ENCODE measurements around the gene ATP5F1E.
"Not testable (repeated sequence)": the region's sequence is repeated elsewhere in the genome, so short reads cannot be mapped to it uniquely, and the experiment has no call there.

The ATP5F1E gene

DNA sequence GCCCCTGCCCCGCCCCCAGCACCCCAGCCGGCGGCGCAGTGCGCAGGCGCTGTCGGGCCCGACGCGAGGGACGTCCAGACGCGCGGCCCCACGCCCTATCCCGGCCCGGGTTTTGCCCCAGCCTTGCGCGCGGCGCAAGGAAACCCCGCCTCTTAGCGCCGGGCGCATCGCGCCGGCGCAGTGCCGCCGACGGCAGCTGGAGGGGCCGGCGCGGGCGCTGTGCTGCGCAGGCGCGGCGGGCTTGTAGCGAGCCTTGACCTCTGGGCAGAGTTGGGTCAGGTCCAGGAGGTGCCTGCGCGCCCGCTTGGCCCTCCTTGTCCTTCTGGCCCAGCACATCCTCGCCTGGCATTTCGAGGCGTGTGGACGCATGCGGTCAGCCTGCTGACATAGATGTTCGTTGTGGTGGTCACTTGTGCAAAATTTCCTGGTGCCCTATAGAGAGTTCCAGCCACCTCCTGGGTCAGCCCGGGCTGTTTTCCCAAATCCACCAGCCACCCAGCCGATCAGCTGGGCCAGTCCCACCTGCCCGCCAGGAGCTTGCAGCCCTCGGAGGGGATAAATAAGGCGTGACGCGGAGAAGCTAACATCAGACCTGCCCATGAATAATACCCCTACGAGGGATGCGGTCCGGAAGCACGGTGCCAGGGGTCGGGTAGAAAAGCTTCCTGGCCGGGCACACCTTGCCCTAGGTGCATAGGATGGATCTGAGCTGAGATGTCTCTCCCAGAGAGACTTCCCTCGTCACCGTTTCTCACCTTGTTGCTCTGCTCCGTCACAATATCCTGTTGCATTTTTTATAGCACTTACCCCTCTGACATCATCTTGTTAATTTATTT lies 10.9 kb upstream of the ATP5F1E start:
- peak; percentile 94 for DNase-seq

DNA sequence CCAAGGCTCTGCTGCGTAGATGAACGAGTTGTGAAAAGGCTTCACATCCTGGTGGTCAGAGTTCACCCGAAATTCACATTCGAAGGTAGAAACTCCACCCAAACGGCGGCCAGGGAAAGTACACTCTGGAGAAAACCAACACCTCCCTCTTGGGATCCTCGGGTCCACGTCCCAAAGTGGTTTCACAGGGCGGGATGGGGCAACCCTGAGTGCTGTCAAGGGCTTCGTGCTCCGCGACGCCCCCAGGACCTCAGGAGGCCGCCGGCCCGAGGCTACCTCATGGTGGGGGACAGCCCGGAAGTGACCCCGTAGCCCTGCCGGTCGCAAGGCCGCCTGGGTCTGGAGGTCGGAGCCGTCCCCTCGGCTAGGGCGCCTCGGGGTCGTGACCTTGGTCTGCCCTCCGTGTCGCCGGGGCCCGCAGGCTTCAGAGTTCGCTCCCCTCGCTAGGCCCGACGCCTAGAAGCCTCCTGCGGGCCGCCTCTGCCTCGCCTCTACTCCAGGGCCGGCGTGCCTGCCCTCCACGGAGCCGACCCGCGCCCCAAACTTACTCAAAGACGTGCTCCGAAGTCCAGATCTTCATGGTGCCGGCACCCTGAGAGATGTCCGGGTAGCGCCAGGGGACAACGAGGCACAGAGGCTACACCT lies 10.1 kb upstream of the ATP5F1E start, which contains the start of gene PRELID3B:
TSS of gene PRELID3B (minus strand) at position 636 of the 645 bp plus-strand sequence. CDS start at position 580, 56 bp downstream.
- no peak for DNase-seq

- not testable (repeated sequence) for DNase-seq
Observed at GRCh38 chr20:59041487-59041886, 9.4 kb upstream of the ATP5F1E start.

- no peak for DNase-seq
Observed at GRCh38 chr20:59040667-59041066, 8.5 kb upstream of the ATP5F1E start.

DNA sequence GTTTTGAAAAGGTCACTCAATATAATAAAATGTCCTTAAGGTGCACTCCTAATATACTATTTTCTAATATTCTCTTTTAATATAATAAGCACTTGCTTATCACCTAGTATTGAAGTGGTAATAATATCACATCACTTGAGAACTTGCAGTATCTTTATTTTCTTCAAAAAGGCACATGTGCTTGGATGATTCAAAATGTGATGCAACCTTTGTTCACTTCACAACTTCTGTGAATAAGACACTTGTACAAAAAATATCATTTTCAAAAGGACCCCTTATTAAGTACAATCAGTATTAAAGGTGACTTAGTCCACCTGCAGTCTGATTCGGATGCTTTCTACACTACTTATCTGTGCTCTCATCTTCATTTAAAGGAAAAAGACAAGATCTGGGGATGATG lies 7.1 kb upstream of the ATP5F1E start:
- no peak for DNase-seq

- DNase-seq = no peak
Observed at GRCh38 chr20:59037386-59037785, 5.3 kb upstream of the ATP5F1E start.

- no peak for DNase-seq
Observed at GRCh38 chr20:59035381-59035780, 3.2 kb upstream of the ATP5F1E start.

GRCh38 chr20:59033616-59034165 lies 1.6 kb upstream of the ATP5F1E start:
- DNase-seq = no peak

DNA sequence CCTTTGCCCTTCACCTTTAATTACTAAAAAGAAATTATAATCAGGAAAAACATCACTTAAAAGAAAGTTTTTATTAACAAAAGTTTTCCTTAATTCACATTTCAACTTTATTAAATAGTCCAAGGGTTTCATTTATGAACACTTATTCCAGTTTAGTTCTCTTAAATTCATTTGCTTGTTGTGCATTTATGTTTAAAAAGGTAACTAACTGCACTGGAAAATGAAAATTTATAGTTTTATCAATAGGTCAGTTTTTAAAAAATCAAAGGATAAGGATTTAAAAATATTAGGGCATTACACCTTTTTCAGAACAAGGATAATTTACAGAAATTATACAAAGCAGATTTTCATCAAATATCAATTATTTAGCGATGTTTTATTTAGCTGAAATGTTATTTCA lies 958 bp upstream of the ATP5F1E start:
- no peak for DNase-seq

DNA sequence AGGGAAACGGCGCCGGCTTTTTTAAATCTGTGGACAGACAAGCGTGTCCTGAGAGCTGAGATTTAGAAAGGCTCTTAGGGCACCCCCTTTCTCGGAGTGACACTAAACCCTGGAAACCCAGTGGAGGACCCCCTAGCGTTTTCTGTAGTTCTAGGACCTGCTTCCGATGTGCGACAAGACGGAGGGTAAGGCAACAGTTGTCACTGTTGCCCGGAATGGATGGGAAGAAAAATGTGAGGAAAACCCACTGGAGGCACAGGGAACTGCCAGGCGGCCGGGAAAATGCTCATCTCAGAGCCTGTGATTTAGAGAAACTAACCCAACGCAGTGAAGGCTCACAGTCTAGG lies 551 bp upstream of the ATP5F1E start:
- DNase-seq = no peak

DNA sequence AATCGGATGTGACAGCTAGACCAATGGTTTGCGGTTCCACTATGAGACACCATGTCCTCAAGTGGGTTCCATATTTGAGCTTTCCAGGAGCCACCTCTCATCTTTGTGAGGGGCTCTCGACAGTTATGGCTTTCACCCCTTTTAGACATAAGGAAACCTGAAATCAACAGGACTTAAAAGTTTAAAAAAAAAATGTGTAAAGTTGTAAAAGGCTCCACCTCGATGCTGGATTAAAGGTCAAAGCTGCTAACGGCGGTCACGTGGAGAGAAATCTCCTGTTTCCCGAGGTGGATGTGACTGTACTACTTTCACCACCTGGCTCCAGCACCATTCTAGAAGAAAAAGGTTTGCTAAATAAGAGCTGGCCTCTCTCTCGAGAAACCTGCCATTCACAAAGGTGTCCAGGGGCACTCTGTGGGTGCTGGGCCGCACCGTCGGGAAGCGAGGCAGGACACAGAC lies 542 bp downstream of the ATP5F1E start:
- DNase-seq = no peak

GRCh38 chr20:59030911-59031563 lies 1.1 kb downstream of the ATP5F1E start:
- DNase-seq = no peak

- no peak for DNase-seq
Observed at GRCh38 chr20:59028812-59029211, 3.3 kb downstream of the ATP5F1E start.

DNA sequence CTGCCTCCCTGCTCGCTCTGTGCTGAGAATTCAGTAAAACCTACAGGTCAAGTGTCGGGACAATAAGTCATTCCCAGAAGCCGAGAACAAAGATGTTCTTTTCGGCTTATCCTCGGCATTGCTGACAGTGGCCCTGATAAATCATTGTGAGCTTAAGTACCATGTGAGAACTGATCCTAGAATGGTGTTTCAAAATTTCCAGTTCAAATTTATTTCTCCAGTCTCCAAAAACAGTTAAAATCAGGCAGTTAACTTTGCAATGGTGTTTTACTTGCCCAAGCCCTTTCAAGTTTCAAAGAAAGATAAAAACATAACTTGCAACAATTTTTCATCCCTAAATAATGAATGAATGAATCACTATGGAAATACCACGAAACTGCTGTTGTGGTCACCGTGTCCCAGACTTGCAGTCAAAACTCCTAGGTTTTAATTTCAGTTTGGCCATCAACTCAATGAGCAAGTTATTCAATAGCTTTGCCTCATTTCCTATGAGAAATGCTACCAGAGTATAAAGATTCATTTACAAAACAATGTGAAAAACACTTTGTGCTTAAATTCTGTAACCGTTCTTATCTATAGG lies 4.3 kb downstream of the ATP5F1E start:
- DNase-seq = no peak

- no peak for DNase-seq
Observed at GRCh38 chr20:59026904-59027740, 5.0 kb downstream of the ATP5F1E start.

GRCh38 chr20:59025511-59025910 lies 6.6 kb downstream of the ATP5F1E start:
- no peak for DNase-seq

DNA sequence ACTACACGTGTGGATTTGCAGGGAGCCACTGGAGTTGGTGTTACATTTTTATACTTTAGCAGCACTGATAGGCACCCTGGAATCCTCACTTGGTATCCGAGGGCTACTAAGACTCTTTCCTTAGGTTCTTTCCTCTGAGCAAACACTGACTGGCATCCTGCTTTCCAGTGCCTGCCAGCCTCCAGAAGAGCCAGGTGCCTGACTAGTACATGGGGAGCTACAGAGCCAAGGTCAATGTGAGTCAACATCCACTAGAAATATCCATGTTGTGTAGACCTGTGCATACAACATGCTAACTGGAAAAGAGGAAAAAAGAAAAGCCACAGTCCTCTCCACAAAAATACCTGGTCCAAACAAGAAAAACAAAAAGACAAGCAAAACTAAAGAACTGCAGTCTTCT lies 7.0 kb downstream of the ATP5F1E start:
- no peak for DNase-seq

GRCh38 chr20:59024111-59024530 lies 8.0 kb downstream of the ATP5F1E start:
- DNase-seq = no peak

DNA sequence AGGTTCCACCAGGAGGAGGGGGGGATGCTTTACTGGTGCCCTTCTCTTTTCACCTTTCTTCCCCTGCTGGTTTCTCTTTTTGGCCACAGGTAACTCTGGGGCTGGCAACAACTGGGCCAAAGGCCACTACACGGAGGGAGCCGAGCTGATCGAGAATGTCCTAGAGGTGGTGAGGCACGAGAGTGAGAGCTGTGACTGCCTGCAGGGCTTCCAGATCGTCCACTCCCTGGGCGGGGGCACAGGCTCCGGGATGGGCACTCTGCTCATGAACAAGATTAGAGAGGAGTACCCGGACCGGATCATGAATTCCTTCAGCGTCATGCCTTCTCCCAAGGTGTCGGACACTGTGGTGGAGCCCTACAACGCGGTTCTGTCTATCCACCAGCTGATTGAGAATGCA lies 8.5 kb downstream of the ATP5F1E start:
- no peak for DNase-seq

GRCh38 chr20:59022754-59023153 lies 9.4 kb downstream of the ATP5F1E start:
- no peak for DNase-seq

DNA sequence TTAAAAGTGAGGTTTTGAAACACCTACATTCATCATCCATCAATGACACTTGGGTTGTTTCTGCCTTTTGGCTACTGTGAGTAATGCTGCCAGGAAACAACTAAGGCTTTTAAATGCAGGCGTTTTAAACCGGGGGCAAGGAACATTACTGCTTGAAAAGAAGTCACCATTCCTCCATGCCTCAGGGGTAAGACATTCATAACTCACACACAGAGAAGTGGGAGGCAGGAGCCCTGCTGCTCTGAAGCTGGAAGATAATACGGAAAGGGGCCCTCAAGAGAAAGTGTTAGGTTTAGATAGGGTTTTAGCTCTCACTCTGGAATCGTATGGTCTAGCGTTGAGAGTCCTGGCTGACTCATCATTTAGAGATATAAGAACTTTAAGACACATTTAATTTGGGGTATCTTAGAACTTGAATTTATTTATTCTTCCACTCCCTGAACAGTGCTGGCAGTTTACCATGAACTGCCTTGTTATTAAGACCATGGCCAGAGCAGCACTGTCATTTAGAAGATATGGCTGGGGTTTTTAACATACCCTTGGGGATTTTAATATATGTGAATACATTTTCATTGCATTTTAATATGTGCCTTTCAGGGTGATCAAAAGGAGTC lies 11.1 kb downstream of the ATP5F1E start:
- no peak for DNase-seq

- no peak for DNase-seq
Observed at GRCh38 chr20:59019217-59019616, 12.9 kb downstream of the ATP5F1E start, which contains the start of gene TUBB1. Gene TUBB1, plus strand, starts transcription at chr20:59019429. Its CDS starts 94 bp downstream, at chr20:59019523.
